HepG2 (cell line): ENCODE results near the gene DOK7. TPM values are rescaled to one million over a fixed set of nuclear protein-coding genes. Genes with fewer than 3 reads are reported as not detected.

Experiments used
- ATM ChIP-seq: fragments of 450-650 bp; IDR thresholded peaks from 2 replicates; pipeline ENCODE4 v1.7.1; 2017; ENCODE audit warnings: mild to moderate bottlenecking, borderline replicate concordance
- ELF3 ChIP-seq: IDR thresholded peaks from 2 replicates; pipeline ENCODE4 v1.6.1; 2016; ENCODE audit warnings: missing genetic modification reagents, missing compliant biosample characterization
- ETV5 ChIP-seq: IDR thresholded peaks from 2 replicates; pipeline ENCODE4 v1.6.1; 2018; ENCODE audit warnings: missing biosample characterization, missing genetic modification reagents, inconsistent platforms, borderline replicate concordance
- LCORL ChIP-seq, 2 experiments: fragments of 450-650 bp in 1 of 2; sonication (generic) in 1 of 2; formaldehyde crosslinking in 1 of 2; IDR thresholded peaks; 2 replicates each; pipeline versions ENCODE4 v1.5.0 to v1.6.1; 2017 to 2020; ENCODE audit warnings: antibody characterized with exemption in 1 of 2, missing genetic modification reagents in 1 of 2
- MAFG ChIP-seq: sonication (generic); formaldehyde crosslinking; IDR thresholded peaks from 2 replicates; pipeline ENCODE4 v1.5.1; 2020; ENCODE audit warnings: mild to moderate bottlenecking, missing genetic modification reagents
- SNRNP70 ChIP-seq: fragments of 200-400 bp; formaldehyde crosslinking; IDR thresholded peaks from 2 replicates; pipeline ENCODE4 v1.6.1; 2017; ENCODE audit warnings: mild to moderate bottlenecking, low read depth, low read length, moderate library complexity
- TBP ChIP-seq: sonication (generic); formaldehyde crosslinking; IDR thresholded peaks from 2 replicates; pipeline ENCODE4 v1.5.0; 2020; ENCODE audit warnings: missing genetic modification reagents
- ZFP62 ChIP-seq: sonication (generic); formaldehyde crosslinking; IDR thresholded peaks from 2 replicates; pipeline ENCODE4 v1.4.0; 2020; ENCODE audit warnings: missing genetic modification reagents
- ZNF761 ChIP-seq: sonication (generic); formaldehyde crosslinking; conservative IDR thresholded peaks from 2 replicates; pipeline ENCODE4 v1.4.0; 2020; ENCODE audit warnings: mild to moderate bottlenecking, missing genetic modification reagents
- polyA plus RNA-seq, 8 experiments: library from polyadenylated mRNA; depleted of rRNA in 3 of 8; stranded (reverse) in 7 of 8; unstranded in 1 of 8; fragments of >200 nt; fragmentation: Illumina TruSeq in 4 of 8; extraction: Trizol in 4 of 8; gene quantifications; 2 replicates each; pipeline versions ENCODE4 v1.2.1 to v1.2.3, GENCODE V29; 2011 to 2016; ENCODE audit warnings: low read depth in 4 of 8, missing spikeins in 1 of 8, mixed read lengths in 1 of 8; ENCODE audit not compliant: insufficient read depth in 1 of 8
- total RNA-seq, 5 experiments: library from RNA; depleted of rRNA; stranded (reverse); fragments of >200 nt; fragmentation: Illumina TruSeq; extraction: Trizol; gene quantifications; 2 replicates each; pipeline ENCODE4 v1.2.3, GENCODE V29; 2016; ENCODE audit warnings: low read depth in 1 of 5
- TF ChIP-seq, protein P1 (sequence below): sonication (generic); formaldehyde crosslinking; IDR thresholded peaks from 2 replicates; pipeline ENCODE4 v1.5.1; 2020; ENCODE audit warnings: missing genetic modification reagents, mild to moderate bottlenecking, borderline replicate concordance
- TF ChIP-seq, protein P2 (sequence below): sonication (generic); formaldehyde crosslinking; IDR thresholded peaks from 2 replicates; pipeline ENCODE4 v1.4.0; 2020; ENCODE audit warnings: missing genetic modification reagents; ENCODE audit errors: not compliant biosample characterization
- TF ChIP-seq, protein P3 (sequence below): sonication (generic); formaldehyde crosslinking; IDR thresholded peaks from 2 replicates; pipeline ENCODE4 v1.4.0; 2020; ENCODE audit warnings: missing genetic modification reagents
- TF ChIP-seq, protein P4 (sequence below): sonication (generic); formaldehyde crosslinking; IDR thresholded peaks from 2 replicates; pipeline ENCODE4 v1.5.1; 2020; ENCODE audit warnings: mild to moderate bottlenecking, missing genetic modification reagents, moderate library complexity
- TF ChIP-seq, protein P5 (sequence below): sonication (generic); formaldehyde crosslinking; IDR thresholded peaks from 2 replicates; pipeline ENCODE4 v1.5.0; 2020; ENCODE audit warnings: missing genetic modification reagents

Gene DOK7
- total and polyA plus RNA-seq, 2 of the 13 experiments (the other 11 are each of a cell fraction or from before 2014, with no cell fraction given): 0.03 to 0.07 TPM

DNA sequence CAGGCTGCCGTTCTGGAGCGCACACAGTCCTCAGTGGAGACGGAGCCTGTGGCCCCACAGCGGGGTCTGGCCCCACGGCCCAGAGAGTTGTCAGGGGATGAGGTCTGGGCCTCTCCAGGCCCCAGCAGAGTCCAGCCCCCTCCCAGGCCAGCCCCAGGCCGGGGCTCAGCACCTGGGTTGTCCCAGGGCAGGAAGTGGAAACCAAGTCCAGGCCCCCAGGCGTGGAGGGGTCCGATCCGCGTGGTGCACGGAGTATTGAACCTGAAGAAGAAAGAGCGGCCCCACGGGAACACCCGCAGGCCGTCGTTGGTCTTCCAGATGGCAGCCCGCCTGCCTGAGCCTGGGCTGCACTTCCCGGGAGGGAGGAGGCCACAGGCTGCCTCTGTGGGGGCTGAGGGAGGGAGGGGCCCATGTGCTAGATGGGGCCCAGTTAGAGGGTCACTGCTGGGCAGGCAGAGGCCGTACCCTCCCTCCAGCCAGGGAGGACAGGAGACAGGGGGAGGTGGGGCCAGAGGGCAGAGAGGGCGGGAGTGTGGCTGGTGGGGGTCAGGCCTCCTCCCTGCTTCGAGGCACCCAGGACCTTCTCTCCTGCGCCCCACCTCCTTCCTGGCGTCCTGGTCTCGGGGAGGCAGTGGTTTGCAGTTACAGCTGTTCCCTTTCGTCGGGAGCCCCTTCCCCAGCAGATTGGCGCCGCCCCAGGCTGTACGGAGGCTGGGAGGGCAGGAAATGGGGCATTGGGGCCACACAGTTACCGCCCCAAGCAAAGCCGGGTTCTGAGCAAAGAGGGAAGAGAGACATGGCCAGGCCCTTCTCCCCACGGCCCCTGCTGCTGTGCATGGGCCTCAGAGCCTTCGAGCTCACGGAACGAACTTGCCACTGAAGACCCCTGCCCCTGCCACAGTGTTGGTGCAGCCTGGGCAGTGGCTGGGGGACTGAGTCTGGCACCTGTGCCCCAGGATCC lies 13.3 kb upstream of the DOK7 start (continued):
- TF ChIP-seq, protein P1, sequence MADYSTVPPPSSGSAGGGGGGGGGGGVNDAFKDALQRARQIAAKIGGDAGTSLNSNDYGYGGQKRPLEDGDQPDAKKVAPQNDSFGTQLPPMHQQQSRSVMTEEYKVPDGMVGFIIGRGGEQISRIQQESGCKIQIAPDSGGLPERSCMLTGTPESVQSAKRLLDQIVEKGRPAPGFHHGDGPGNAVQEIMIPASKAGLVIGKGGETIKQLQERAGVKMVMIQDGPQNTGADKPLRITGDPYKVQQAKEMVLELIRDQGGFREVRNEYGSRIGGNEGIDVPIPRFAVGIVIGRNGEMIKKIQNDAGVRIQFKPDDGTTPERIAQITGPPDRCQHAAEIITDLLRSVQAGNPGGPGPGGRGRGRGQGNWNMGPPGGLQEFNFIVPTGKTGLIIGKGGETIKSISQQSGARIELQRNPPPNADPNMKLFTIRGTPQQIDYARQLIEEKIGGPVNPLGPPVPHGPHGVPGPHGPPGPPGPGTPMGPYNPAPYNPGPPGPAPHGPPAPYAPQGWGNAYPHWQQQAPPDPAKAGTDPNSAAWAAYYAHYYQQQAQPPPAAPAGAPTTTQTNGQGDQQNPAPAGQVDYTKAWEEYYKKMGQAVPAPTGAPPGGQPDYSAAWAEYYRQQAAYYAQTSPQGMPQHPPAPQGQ (CRISPR knock-in tag): no peak
- TF ChIP-seq ELF3 (CRISPR knock-in tag) (no peak), ZFP62 (CRISPR knock-in tag) (no peak), SNRNP70 (no peak), ZNF761 (no peak), ETV5 (CRISPR knock-in tag) (no peak), MAFG (CRISPR knock-in tag) (no peak), LCORL (IDR thresholded peaks at IDR 0.05) (no peak), LCORL (CRISPR knock-in tag; IDR thresholded peaks at IDR 0.05) (0 out of 2 replicates have a peak, but pooled peaks have one; percentile 55), ATM (no peak), TBP (CRISPR knock-in tag) (no peak)
- TF ChIP-seq, protein P2, sequence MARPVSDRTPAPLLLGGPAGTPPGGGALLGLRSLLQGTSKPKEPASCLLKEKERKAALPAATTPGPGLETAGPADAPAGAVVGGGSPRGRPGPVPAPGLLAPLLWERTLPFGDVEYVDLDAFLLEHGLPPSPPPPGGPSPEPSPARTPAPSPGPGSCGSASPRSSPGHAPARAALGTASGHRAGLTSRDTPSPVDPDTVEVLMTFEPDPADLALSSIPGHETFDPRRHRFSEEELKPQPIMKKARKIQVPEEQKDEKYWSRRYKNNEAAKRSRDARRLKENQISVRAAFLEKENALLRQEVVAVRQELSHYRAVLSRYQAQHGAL (CRISPR knock-in tag): no peak
- TF ChIP-seq, protein P3, sequence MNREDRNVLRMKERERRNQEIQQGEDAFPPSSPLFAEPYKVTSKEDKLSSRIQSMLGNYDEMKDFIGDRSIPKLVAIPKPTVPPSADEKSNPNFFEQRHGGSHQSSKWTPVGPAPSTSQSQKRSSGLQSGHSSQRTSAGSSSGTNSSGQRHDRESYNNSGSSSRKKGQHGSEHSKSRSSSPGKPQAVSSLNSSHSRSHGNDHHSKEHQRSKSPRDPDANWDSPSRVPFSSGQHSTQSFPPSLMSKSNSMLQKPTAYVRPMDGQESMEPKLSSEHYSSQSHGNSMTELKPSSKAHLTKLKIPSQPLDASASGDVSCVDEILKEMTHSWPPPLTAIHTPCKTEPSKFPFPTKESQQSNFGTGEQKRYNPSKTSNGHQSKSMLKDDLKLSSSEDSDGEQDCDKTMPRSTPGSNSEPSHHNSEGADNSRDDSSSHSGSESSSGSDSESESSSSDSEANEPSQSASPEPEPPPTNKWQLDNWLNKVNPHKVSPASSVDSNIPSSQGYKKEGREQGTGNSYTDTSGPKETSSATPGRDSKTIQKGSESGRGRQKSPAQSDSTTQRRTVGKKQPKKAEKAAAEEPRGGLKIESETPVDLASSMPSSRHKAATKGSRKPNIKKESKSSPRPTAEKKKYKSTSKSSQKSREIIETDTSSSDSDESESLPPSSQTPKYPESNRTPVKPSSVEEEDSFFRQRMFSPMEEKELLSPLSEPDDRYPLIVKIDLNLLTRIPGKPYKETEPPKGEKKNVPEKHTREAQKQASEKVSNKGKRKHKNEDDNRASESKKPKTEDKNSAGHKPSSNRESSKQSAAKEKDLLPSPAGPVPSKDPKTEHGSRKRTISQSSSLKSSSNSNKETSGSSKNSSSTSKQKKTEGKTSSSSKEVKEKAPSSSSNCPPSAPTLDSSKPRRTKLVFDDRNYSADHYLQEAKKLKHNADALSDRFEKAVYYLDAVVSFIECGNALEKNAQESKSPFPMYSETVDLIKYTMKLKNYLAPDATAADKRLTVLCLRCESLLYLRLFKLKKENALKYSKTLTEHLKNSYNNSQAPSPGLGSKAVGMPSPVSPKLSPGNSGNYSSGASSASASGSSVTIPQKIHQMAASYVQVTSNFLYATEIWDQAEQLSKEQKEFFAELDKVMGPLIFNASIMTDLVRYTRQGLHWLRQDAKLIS (CRISPR knock-in tag): no peak
- TF ChIP-seq, protein P4, sequence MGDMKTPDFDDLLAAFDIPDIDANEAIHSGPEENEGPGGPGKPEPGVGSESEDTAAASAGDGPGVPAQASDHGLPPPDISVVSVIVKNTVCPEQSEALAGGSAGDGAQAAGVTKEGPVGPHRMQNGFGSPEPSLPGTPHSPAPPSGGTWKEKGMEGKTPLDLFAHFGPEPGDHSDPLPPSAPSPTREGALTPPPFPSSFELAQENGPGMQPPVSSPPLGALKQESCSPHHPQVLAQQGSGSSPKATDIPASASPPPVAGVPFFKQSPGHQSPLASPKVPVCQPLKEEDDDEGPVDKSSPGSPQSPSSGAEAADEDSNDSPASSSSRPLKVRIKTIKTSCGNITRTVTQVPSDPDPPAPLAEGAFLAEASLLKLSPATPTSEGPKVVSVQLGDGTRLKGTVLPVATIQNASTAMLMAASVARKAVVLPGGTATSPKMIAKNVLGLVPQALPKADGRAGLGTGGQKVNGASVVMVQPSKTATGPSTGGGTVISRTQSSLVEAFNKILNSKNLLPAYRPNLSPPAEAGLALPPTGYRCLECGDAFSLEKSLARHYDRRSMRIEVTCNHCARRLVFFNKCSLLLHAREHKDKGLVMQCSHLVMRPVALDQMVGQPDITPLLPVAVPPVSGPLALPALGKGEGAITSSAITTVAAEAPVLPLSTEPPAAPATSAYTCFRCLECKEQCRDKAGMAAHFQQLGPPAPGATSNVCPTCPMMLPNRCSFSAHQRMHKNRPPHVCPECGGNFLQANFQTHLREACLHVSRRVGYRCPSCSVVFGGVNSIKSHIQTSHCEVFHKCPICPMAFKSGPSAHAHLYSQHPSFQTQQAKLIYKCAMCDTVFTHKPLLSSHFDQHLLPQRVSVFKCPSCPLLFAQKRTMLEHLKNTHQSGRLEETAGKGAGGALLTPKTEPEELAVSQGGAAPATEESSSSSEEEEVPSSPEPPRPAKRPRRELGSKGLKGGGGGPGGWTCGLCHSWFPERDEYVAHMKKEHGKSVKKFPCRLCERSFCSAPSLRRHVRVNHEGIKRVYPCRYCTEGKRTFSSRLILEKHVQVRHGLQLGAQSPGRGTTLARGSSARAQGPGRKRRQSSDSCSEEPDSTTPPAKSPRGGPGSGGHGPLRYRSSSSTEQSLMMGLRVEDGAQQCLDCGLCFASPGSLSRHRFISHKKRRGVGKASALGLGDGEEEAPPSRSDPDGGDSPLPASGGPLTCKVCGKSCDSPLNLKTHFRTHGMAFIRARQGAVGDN (CRISPR knock-in tag): peak; percentile 71
- TF ChIP-seq, protein P5, sequence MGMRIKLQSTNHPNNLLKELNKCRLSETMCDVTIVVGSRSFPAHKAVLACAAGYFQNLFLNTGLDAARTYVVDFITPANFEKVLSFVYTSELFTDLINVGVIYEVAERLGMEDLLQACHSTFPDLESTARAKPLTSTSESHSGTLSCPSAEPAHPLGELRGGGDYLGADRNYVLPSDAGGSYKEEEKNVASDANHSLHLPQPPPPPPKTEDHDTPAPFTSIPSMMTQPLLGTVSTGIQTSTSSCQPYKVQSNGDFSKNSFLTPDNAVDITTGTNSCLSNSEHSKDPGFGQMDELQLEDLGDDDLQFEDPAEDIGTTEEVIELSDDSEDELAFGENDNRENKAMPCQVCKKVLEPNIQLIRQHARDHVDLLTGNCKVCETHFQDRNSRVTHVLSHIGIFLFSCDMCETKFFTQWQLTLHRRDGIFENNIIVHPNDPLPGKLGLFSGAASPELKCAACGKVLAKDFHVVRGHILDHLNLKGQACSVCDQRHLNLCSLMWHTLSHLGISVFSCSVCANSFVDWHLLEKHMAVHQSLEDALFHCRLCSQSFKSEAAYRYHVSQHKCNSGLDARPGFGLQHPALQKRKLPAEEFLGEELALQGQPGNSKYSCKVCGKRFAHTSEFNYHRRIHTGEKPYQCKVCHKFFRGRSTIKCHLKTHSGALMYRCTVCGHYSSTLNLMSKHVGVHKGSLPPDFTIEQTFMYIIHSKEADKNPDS (CRISPR knock-in tag): 0 out of 2 replicates have a peak, but pooled peaks have one; percentile 45
